NCI-H2081 (cell line): ENCODE results near the gene CEACAM5.
A peak's percentile ranks its signal among the peaks of the same experiment; 100 is the strongest.
"Not testable (repeated sequence)": the region's sequence is repeated elsewhere in the genome, so short reads cannot be mapped to it uniquely, and the experiment has no call there.

Experiments used
- DNase-seq, 2 experiments: peaks; one replicate each; lab custom pipeline; 2025; lab: John Stamatoyannopoulos, UW

The CEACAM5 gene

DNA sequence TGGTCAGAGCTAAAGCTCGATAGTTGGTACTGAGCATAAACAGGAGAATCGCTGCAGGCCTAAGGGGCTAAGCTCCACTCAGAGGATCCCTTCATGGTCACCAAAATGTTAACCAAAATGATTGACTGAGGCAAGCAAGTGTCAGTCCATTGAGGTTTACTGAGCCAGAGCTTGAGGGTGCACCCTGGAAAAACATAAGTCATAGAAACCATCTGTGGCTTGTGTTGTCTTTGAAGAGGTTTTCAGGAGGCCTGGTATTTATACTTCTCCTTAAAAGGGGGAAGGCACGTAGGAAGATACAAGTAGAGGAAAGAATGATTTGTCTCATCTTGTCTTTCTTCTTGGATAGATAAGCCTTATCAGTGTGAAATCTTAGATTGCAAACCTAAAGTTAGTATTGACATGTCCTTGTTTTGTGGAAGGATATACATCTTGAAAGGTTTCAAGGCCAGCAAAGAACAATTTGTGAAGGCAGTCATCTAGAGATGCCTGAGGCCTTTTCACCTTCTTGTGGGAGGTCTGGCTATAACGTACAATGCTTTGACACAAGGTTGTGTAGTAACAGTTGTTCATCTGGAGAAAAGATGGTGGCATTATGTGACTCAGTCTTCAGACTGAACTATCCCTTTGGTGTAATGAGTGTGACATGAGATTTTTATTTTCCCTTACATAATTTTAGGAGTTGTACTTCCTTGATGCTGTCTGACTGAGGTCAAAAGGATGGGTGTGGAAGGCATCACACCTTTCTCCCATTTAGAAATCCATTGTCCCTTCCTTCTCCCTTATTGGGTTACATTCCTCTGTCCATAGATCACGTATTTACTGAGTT, 32.2 kb downstream of the CEACAM5 start:
- no peak for DNase-seq

- DNase-seq, result no peak
Measured at GRCh38 chr19:41741244-41741554, 32.8 kb downstream of the CEACAM5 start.

GRCh38 chr19:41744850-41745249, 36.4 kb downstream of the CEACAM5 start:
- no peak for DNase-seq

DNA sequence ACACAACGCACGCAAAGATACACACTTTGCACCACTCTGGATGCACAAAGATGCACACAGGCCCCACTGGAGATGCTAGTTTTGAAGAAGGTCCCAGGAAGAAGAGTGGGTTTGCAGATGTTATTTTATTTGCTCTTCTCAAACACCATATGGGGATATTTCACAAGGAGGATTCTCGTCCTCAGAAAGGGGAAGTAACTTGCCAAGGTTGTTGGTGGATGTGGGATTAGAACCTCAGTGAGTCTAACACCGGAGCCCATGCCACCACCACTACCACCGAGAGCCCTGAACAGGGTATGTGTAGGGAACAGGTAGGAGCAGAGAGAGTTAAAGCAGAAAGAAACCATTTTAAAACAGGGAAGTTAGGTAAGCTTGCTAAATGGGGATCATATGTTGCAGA, 37.3 kb downstream of the CEACAM5 start:
- no peak for DNase-seq

GRCh38 chr19:41746593-41747227, 38.3 kb downstream of the CEACAM5 start:
- DNase-seq, result peak; percentile 72

GRCh38 chr19:41748012-41748411, 39.6 kb downstream of the CEACAM5 start:
- DNase-seq, result no peak

GRCh38 chr19:41750248-41751134, 42.1 kb downstream of the CEACAM5 start:
- peak in 1 of 2 experiments; percentile 4 for DNase-seq

- peak; percentile 29 to 50 for DNase-seq
Measured at GRCh38 chr19:41753159-41753558, 44.7 kb downstream of the CEACAM5 start.

DNA sequence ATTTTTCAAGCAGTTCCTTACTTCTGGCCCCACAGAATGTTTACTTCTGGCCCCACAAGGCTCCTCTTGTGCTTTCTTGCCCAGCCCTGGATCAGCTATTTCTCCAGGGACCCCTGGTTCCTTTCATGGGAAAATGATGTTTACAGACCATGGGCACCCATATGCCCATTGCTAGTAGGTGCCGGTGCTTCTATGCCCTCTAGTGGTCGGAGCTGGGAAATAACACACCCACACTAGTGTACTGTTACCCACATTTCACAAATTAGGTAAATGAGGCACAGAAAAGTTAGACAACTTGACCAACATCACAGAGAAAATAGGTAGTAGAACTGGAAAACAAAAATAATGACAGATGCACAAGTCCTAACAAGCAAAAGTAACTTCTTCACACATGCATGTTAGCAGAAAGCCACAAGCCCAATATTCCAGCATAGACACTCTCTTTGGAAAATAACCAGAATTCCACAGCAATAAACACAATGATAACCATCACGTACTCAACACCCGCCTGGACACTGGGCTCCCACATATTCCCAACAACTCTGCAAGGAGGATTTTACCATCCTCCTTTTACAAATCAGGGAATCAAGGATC, 45.6 kb downstream of the CEACAM5 start:
- DNase-seq, result peak; percentile 46 to 58

DNA sequence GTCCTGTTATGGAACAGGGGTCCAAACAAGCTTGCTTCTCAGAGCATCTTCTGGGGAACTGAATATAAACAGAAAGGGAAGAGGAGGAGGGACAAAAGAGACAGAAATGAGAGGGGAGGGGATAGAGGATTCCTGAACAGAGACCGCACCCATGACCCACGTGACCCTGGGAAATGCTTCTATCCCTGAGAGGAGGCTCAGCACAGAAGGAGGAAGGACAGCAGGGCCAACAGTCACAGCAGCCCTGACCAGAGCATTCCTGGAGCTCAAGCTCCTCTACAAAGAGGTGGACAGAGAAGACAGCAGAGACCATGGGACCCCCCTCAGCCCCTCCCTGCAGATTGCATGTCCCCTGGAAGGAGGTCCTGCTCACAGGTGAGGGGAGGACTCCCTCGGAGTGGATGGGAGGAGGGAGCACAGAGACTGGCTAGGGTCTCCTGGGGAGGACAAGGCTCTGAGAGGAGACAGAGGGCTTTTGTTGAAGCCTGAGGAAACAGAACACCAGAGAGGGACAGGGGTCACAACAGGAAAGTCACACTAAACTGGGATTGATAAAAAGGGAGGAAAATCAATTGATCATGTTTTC, 47.0 kb downstream of the CEACAM5 start, which contains the start of gene CEACAM6:
TSS of gene CEACAM6 (plus strand) at position 203 of the 586 bp plus-strand sequence. CDS start at position 312, 109 bp downstream.
- no peak for DNase-seq

DNA sequence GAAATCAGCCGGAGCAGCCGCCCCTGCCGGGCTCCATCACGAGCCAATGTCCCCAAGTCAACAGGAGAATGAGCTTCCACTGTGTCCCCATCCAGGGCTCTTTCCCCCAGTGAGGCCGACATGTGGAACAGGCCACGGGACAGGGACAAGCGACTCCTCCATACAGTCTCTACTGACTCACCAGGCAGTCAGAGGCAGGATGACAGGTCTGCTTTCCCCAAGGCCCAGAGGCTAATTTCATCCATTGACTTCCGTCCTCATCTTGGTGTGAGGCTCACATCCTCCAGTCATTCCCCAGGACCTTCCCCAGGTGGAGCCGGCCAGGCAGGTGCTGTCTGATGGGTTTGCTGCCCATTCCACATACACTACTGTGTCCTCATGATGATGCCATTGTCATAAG, 50.4 kb downstream of the CEACAM5 start:
- no peak for DNase-seq

- DNase-seq, result no peak
Measured at GRCh38 chr19:41767115-41767514, 58.7 kb downstream of the CEACAM5 start.

- not testable (repeated sequence) for DNase-seq
Measured at GRCh38 chr19:41768105-41768504, 59.7 kb downstream of the CEACAM5 start.

GRCh38 chr19:41769608-41770007, 61.2 kb downstream of the CEACAM5 start:
- no peak for DNase-seq

- no peak for DNase-seq
Measured at GRCh38 chr19:41771410-41771809, 63.0 kb downstream of the CEACAM5 start.

GRCh38 chr19:41774515-41774980, 66.1 kb downstream of the CEACAM5 start:
- peak in 1 of 2 experiments; percentile 34 for DNase-seq

- no peak for DNase-seq
Measured at GRCh38 chr19:41776700-41777099, 68.3 kb downstream of the CEACAM5 start.
